ENCODE results near the gene BCAT1.

Gene BCAT1

DNA sequence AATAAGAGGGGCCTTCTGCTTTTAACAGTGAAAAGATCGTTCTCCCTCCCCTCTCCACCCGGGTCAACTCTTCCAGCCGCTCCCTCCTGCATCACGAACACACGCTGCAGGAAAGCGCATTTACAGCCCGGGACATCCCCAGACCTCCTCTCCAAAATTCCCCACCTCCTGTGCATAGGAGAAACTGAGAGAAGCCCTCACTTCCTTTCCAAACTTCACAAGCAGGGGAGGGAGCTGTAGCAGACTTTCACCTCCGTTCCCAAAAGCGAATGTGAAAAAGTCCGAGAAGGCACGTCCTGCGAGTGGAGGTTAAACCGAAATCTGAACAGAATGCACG lies 513 bp downstream of the BCAT1 start:
- TF ChIP-seq, protein P1, sequence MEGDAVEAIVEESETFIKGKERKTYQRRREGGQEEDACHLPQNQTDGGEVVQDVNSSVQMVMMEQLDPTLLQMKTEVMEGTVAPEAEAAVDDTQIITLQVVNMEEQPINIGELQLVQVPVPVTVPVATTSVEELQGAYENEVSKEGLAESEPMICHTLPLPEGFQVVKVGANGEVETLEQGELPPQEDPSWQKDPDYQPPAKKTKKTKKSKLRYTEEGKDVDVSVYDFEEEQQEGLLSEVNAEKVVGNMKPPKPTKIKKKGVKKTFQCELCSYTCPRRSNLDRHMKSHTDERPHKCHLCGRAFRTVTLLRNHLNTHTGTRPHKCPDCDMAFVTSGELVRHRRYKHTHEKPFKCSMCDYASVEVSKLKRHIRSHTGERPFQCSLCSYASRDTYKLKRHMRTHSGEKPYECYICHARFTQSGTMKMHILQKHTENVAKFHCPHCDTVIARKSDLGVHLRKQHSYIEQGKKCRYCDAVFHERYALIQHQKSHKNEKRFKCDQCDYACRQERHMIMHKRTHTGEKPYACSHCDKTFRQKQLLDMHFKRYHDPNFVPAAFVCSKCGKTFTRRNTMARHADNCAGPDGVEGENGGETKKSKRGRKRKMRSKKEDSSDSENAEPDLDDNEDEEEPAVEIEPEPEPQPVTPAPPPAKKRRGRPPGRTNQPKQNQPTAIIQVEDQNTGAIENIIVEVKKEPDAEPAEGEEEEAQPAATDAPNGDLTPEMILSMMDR (IDR thresholded peaks at IDR 0.05; ENCODE audit: low read depth, low read length) = no peak
- H3K4me3 ChIP-seq (ENCODE audit: low read depth, low read length) = peak overlapping the region; percentile 66
- DNase-seq (ENCODE audit: low read depth, low spot score) = peak; percentile 50
- in situ Hi-C loops (cut with HindIII; ENCODE audit: low sequenced_read_pairs) = no loop called here

DNA sequence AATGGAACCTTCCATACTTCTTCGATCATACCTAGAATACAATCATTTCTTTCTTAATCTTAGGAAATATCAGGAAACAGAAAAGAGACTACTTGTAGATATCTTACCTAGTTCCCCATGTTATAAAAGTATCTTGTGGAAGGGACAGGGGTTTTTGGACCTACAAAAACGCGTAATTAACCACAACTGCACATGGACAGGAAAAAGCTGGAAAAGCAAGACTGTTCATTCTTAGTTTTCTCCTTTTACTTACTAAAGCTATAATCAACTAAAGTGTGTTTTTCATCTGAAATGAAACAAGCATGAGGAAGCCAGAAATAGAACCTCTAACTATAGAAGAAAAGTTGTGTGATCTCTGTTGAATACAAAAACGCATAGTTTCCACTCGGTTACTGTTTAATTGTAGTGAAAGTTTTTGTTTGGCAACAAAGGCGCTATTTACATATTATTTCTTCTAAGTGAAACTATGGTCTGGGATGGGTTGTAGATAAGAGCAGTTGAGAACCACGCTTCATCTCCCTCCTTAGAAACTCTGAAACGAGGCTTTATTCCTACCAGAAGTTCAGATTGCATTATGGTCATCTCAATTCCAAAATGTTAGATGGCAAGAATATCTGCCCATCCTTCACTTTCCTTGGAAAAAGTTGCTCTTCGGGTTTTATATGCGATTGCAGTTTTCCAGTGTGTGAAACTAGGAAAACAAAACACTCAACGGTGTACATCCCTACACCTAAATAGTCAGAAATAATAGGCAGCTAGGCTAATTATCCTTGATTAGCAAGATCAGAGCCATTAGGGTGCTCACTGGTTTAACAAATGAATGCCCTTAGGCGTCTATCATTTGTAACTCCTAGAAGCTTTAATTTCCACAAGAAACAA lies 1.1 kb downstream of the BCAT1 start:
- TF ChIP-seq, protein P1 (IDR thresholded peaks at IDR 0.05; ENCODE audit: low read depth, low read length) = no peak
- peak overlapping the region; percentile 66 for H3K4me3 ChIP-seq (ENCODE audit: low read depth, low read length)
- in situ Hi-C loops (cut with HindIII; ENCODE audit: low sequenced_read_pairs) = no loop called here
- DNase-seq (ENCODE audit: low read depth, low spot score) = peak; percentile 35

DNA sequence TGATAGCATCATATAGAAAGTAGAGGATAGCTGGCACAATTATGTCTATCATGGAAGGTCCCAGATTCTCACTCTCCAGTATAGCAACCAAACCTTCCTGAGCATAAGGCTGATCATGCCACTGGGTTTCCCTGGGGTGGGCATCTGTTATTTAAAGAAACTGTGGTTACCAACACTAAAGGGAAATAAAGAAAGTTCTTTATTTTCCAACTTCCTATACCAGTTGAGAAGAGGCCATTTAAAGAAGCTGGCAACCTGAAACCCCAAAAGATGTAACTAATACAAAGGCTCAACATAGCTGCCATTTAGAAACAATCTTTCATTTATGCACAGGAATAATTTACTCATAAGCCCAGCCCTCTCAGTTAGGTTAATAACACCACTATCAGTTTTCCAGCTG lies 3.1 kb downstream of the BCAT1 start:
- no peak overlapping the region for H3K4me3 ChIP-seq (ENCODE audit: low read depth, low read length)
- in situ Hi-C loops (cut with HindIII; ENCODE audit: low sequenced_read_pairs) = no loop called here
- no peak for DNase-seq (ENCODE audit: low read depth, low spot score)
- TF ChIP-seq, protein P1 (IDR thresholded peaks at IDR 0.05; ENCODE audit: low read depth, low read length) = no peak

DNA sequence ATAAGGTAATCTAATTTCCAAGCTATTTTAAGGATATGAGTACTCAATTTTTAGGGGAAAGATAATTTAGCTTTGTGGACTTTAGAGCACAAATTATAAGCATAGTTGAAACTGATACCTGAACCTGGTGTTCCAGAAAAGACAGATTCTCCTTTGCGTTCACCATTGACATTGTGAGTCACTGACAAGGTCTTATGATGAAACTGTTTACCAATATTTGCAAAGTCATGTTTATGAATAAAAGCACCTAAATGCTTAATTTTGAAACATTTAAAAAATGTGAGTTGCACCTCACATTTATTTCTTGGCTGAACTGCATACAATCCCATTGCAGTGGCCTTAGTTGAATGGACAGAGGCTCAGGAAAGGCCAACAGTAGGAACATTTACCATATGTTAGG lies 3.9 kb downstream of the BCAT1 start:
- in situ Hi-C loops (cut with HindIII; ENCODE audit: low sequenced_read_pairs) = no loop called here
- TF ChIP-seq, protein P1 (IDR thresholded peaks at IDR 0.05; ENCODE audit: low read depth, low read length) = no peak
- no peak for DNase-seq (ENCODE audit: low read depth, low spot score)
- no peak overlapping the region for H3K4me3 ChIP-seq (ENCODE audit: low read depth, low read length)

DNA sequence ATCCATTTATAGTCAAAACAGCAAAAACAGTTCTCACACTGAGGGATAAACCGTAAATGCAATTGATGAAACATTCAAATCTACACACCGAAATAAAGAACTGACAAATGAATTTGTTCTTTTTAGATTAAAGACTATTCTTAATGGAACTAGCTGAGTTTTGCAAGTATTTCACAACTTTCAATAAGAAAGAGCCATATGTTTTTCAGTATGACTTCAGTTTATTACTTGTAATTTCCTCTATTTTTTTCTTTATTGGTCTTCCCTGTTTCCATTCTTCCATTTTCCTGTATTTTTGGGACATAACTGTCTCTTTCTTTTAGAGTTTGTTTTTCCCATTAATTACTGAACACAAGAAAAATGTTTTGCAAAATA lies 4.3 kb downstream of the BCAT1 start:
- DNase-seq (ENCODE audit: low read depth, low spot score) = no peak
- TF ChIP-seq, protein P1 (IDR thresholded peaks at IDR 0.05; ENCODE audit: low read depth, low read length) = no peak
- H3K4me3 ChIP-seq (ENCODE audit: low read depth, low read length) = no peak overlapping the region
- in situ Hi-C loops (cut with HindIII; ENCODE audit: low sequenced_read_pairs) = no loop called here

DNA sequence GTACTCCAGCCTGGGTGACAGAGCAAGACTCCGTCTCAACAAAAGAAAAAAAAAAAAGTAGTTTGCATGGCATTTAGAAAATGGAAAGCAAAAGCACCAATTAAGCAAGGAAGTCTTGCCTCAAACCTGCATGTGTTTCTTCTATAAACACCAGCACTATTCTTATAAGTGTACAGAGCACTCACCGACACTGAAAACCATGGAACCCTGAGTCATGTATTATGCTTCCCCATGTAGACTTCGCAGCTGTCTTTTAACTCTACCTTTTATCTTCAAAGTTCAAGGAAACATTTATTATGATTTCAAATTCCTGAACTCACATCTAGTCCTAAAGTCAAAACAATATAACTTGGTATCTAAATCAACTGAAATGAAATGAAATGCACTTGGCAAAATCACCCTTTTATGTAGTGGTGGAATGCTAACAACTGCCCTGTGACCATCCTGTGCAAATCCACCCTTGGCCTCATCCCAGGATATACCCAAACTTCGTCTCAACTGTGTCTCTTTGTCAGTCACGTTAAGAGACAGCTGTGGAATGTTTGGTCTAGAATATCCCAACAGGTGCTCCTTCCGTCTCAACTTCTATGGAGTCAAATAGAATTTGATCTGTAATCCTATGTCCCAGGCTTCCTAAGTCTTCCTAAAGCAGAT lies 4.8 kb downstream of the BCAT1 start:
- peak; percentile 62 for DNase-seq (ENCODE audit: low read depth, low spot score)
- TF ChIP-seq, protein P1 (IDR thresholded peaks at IDR 0.05; ENCODE audit: low read depth, low read length) = no peak
- in situ Hi-C loops (cut with HindIII; ENCODE audit: low sequenced_read_pairs) = no loop called here

More for the DNA sequence above, 4.8 kb downstream of the BCAT1 start:
- no peak overlapping the region for H3K4me3 ChIP-seq (ENCODE audit: low read depth, low read length)

Measured in astrocyte of the spinal cord (primary cell).